ENCODE results near the gene FDCSP. TPM values are rescaled to one million over a fixed set of nuclear protein-coding genes. Genes with fewer than 3 reads are reported as not detected.
"Not testable (repeated sequence)": the region's sequence is repeated elsewhere in the genome, so short reads cannot be mapped to it uniquely, and the experiment has no call there.

FDCSP gene
- total RNA-seq, 3 donors from 2014 or later, result not detected

DNA sequence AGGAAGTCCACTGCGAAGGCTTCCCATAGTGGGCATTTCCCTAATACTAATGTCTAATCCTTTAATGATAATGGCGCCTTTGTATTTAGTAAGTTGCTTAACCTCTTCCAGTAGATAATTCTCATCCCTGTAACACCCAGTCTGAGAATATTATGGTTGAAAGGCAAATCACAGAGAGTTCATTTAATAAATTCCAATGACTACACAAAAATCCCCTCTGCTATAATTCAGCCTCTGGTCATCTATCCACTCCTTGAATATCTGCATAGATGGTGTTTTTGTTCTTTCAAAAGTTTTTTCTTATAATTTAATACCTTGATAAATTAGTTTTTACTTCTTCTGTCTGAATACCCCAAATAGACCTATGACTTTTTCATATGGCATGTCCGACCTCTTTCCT, 4.5 kb upstream of the FDCSP start:
- H3K36me3 ChIP-seq (ENCODE audit: low read depth); intact Hi-C loops (cut with DNase I, micrococcal nuclease); H3K4me1 ChIP-seq (ENCODE audit: low read depth); H3K4me3 ChIP-seq; ATAC-seq; DNase-seq; H3K9me3 ChIP-seq: not testable (repeated sequence)

GRCh38 chr4:70221818-70222217, 4.1 kb upstream of the FDCSP start:
- ATAC-seq; intact Hi-C loops (cut with DNase I, micrococcal nuclease); H3K9me3 ChIP-seq; H3K4me3 ChIP-seq; DNase-seq; H3K4me1 ChIP-seq (ENCODE audit: low read depth); H3K36me3 ChIP-seq (ENCODE audit: low read depth): not testable (repeated sequence)

DNA sequence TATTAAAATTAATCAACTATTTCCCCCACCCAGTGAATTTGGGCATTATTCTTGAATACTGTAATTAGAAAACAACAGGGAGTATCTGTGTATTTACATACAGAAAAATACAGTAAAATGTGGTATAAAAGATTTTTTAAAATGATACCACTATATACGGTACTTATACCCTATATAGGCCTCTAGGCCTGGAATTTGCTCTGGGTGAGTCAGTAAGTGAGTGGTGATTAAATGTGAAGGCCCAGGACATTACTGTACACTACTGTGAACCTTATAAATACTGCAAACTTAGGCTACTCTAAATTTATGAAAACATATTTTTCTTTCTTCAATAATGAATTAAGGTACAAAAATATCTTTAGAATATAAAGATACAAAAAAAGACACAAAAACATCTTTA, 10.2 kb downstream of the FDCSP start:
- Histone ChIP-seq H3K4me3 (no peak overlapping the region), H3K4me1 (ENCODE audit: low read depth) (no peaks in the 10 kb centered on the region), H3K9me3 (no peaks in the 10 kb centered on the region), H3K36me3 (ENCODE audit: low read depth) (no peaks in the 10 kb centered on the region)
- no peak for DNase-seq
- no peak for ATAC-seq
- TF ChIP-seq, protein P1, sequence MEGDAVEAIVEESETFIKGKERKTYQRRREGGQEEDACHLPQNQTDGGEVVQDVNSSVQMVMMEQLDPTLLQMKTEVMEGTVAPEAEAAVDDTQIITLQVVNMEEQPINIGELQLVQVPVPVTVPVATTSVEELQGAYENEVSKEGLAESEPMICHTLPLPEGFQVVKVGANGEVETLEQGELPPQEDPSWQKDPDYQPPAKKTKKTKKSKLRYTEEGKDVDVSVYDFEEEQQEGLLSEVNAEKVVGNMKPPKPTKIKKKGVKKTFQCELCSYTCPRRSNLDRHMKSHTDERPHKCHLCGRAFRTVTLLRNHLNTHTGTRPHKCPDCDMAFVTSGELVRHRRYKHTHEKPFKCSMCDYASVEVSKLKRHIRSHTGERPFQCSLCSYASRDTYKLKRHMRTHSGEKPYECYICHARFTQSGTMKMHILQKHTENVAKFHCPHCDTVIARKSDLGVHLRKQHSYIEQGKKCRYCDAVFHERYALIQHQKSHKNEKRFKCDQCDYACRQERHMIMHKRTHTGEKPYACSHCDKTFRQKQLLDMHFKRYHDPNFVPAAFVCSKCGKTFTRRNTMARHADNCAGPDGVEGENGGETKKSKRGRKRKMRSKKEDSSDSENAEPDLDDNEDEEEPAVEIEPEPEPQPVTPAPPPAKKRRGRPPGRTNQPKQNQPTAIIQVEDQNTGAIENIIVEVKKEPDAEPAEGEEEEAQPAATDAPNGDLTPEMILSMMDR (IDR thresholded peaks at IDR 0.05), result no peak
- intact Hi-C loops (cut with DNase I, micrococcal nuclease), result no loop called here

- Histone ChIP-seq H3K36me3 (ENCODE audit: low read depth) (no peaks in the 10 kb centered on the region), H3K9me3 (no peaks in the 10 kb centered on the region), H3K4me3 (no peak overlapping the region), H3K4me1 (ENCODE audit: low read depth) (no peaks in the 10 kb centered on the region)
- ATAC-seq (no peak), DNase-seq (no peak)
- intact Hi-C loops (cut with DNase I, micrococcal nuclease), result no loop called here
- TF ChIP-seq, protein P1 (IDR thresholded peaks at IDR 0.05), result no peak
These were observed 13.4 kb downstream of the FDCSP start for GRCh38 chr4:70239131-70239883.

DNA sequence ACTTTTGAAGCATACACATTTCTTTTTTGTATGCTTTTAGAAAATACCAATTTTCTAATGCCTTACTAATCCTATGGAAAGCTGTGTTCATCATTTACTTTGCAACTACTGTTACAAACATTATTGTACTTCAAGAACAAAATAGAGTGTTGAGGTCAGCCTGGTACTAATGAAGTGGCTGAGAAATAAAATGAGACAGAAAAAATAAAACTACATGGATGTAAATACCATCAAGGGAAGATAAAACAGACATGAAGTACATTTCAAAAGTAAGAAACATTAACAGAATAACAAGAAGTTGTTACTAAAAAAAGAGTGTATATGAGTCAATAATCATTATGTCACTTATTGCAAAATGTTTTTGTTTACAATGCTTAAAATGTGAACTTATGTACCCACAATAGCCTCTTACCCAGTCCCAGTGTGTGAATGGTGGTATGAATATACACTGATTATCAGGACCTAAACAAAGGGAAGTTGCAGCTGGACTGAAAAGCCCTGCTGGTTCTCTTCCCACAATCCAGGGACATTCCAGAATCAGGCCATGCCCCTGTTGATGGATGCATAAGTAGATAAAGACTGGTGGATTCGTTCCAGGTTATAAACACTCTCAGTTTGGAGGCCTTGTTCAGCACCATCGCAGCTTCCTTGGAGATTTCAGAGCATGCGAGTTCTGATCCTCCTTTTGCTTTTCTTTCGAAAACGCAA, 14.1 kb downstream of the FDCSP start:
- no peak for ATAC-seq

GRCh38 chr4:70242297-70242696, 16.4 kb downstream of the FDCSP start, which contains the start of gene CSN3:
TSS of gene CSN3 (plus strand) at chr4:70242597. CDS start at chr4:70244820, 2,223 bp downstream.
- H3K4me3 ChIP-seq; DNase-seq; H3K9me3 ChIP-seq; H3K4me1 ChIP-seq (ENCODE audit: low read depth); intact Hi-C loops (cut with DNase I, micrococcal nuclease); H3K36me3 ChIP-seq (ENCODE audit: low read depth); ATAC-seq: not testable (repeated sequence)

More for the DNA sequence above, 14.1 kb downstream of the FDCSP start:
- TF ChIP-seq, protein P1 (IDR thresholded peaks at IDR 0.05), result no peak
- intact Hi-C loops (cut with DNase I, micrococcal nuclease), result no loop called here
- Histone ChIP-seq H3K36me3 (ENCODE audit: low read depth) (no peaks in the 10 kb centered on the region), H3K9me3 (no peaks in the 10 kb centered on the region), H3K4me1 (ENCODE audit: low read depth) (no peaks in the 10 kb centered on the region), H3K4me3 (no peak overlapping the region)
- peak in 1 of 3 donors; percentile 3 for DNase-seq

GRCh38 chr4:70243091-70243490, 17.2 kb downstream of the FDCSP start:
- Histone ChIP-seq H3K9me3 (no peaks in the 10 kb centered on the region), H3K4me3 (no peak overlapping the region), H3K36me3 (ENCODE audit: low read depth) (no peaks in the 10 kb centered on the region), H3K4me1 (ENCODE audit: low read depth) (no peaks in the 10 kb centered on the region)
- ATAC-seq, result no peak
- DNase-seq, result no peak
- intact Hi-C loops (cut with DNase I, micrococcal nuclease), result no loop called here
- TF ChIP-seq, protein P1 (IDR thresholded peaks at IDR 0.05), result no peak

Measured in mucosa of descending colon (tissue), 3 donors.